IPS-NIHi7 (cell line): Measurements from ENCODE around the gene SLC16A6.
"Not testable (repeated sequence)": the region's sequence is repeated elsewhere in the genome, so short reads cannot be mapped to it uniquely, and the experiment has no call there.

Source experiments
- DNase-seq: peaks from one replicate; pipeline ENCODE4 v3.0.0; 2012; ENCODE audit warnings: mixed read lengths; ENCODE audit errors: extremely low spot score

SLC16A6 gene

GRCh38 chr17:68220186-68220585, 70.7 kb downstream of the SLC16A6 start:
- DNase-seq, result not testable (repeated sequence)

GRCh38 chr17:68219429-68219828, 71.5 kb downstream of the SLC16A6 start:
- DNase-seq, result not testable (repeated sequence)
